CD4-positive, alpha-beta T cell treated with Interleukin-6 for 4 hours (primary cell): ENCODE results near the gene TMEM184C.
A peak's percentile ranks its signal among the peaks of the same experiment; 100 is the strongest.

Experiments
- DNase-seq: peaks from one replicate; pipeline ENCODE4 v3.0.0-alpha.2; 2020; ENCODE audit warnings: mixed read lengths

Gene TMEM184C

GRCh38 chr4:147674073-147674472 lies 56.9 kb downstream of the TMEM184C start:
- no peak for DNase-seq

DNA sequence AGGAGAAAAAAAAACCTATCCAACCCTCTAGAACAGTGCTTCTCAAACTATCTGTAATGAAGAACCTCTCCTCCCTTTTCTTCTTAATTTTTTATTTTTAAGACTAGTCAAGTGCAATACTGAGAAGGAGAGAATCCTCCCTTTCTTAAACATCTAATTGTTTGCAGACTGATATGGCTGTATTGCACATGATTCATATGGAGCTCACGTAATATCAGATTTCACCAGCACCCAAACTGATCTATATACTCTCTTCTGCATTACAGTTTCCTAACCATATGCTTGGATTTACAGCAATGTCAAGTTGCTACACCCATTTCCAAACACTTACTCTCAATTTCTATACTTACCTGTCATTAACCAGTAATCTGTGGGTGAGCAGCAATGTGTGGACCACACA lies 57.3 kb downstream of the TMEM184C start:
- no peak for DNase-seq

DNA sequence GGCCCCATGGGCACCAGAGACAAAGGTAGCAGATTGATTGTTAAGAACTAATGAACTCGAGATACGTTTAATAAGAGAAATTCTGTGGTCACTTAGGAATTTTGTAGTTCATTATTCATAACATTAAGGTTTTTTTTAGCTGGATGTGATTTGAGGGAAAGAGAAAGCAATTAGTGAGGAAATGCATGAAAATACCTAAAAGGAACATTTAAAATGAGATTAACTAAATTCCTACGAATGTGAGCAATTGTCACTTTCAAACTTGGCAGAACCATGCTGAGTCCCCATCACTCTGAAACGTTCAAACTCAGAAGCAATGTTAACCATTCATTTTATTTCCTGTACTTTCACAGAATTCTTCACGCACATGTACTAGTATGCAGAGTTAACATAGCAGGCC lies 60.9 kb downstream of the TMEM184C start:
- DNase-seq, result no peak

GRCh38 chr4:147678796-147679549 lies 61.8 kb downstream of the TMEM184C start:
- peak; percentile 13 for DNase-seq

DNA sequence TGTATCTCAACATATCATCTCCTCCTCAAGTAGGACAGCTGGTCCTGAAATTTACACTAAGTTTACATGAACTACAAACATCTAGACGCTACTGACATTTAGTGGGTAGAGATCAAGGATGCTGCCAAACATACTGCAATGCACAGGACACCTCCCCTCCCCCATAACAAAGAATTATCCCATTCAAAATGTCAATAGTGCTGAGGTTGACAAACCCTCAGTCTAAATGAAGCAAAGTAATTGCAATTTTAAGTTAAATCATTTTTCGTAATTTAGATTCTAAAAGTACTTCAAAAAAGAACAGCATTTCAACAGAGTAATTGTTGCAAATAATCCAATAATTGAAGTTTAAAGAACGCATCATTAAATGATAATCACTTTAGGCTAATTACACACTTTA lies 65.6 kb downstream of the TMEM184C start:
- no peak for DNase-seq

DNA sequence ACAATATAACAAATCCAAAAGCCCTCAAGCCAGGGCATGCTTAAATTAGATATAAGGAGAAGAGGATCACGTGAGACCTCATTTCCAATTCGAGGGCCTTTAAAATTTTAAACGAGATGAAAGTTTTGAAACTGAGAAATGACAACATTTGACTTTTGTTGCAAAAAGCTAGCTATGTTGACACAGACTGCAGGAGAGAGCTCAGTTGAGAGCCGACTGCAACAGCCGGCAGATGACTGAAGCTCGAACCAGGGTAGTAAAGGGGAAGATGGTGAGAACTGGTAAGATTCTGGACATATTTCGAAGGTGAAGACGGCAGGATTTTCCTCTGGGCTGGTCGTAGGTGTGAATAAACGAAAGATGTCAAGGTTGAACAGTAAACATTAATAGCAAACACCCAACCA lies 66.0 kb downstream of the TMEM184C start:
- DNase-seq, result peak; percentile 10

DNA sequence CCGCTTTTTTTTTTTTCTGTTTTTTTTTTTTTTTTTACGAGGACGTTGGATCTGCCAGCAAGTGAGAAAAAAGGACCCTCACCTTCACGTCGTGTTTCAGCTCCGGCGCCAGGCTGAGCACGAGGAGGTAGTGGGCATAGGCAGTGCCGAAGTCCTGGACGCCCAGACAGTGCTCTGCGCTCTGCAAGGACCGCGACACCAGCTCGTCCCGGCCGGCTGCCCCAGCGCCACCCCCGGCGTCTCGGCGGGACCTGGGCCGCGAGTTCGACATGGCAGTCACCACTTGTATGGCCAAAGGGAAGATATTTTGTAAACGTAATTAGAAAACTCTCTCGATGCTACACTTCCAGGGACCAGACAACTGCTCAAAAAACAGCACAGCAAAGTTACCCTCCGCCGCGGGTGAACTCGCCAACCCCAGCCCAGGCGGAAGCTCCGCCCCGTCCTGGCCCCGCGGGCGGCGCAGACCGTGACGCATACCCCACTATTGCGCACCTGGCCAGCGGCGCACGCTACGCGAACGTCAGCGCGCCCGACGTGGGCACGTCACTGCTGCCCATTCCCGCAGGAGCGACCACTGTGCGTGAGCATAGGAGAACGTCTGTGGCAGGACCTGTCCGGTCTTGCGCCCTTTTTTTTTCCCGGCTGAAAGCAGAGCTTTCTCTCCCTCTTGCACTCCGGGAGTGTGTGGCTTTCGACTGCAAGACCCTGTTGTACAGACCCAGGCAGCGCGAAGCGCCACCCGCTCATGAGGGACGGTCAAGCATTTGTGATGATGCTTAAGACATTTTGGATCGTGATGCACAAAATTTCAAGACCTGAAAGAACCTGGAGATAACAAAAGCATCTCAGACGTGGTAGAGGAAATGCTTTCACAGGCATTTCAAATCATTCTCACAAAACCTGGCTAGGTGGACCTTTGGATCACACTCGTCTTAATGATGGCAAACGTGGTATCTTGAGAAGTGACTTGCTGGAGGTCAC lies 66.8 kb downstream of the TMEM184C start, which contains the start of gene PRMT9:
Gene PRMT9 (minus strand): TSS at position 447 of the 984 bp plus-strand sequence. CDS start 176 bp downstream, at position 271.
- DNase-seq, result peak; percentile 90

DNA sequence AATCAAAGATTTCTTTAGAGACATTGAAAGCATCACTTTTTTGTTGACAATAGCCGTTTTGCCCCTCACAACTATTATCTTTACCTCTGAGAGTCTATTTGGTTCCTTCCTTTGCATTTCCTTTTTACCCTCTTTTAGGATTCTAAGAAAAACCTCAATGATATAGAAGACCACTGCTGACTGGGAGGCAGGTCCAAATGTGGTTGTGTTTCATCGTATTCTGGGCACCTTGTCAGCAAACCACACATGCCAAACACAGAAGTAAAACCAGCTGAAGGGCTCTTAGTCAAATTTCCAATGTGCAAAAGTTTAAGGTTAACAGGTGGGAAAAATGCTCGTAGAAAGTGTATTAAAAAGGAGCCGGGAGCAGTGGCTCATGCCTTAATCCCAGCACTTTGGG lies 71.9 kb downstream of the TMEM184C start:
- DNase-seq, result no peak

DNA sequence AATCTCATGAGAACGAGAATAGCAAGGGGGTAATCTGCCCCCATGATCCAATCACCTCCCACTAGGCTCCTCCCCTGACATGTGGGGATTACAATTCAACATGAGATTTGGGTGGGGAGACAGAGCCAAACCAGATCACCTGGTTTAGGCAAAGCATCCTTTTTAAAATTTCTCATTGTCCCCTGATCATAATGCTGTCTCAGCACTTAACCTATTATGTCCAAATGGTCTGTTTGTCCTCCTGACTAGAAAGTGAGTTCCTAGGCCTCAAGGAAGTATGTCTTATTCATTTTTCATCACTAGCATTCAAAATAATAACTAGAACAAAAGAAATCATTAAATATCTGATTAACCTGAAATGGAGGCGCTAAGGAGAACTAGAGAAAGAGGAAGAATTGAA lies 74.6 kb downstream of the TMEM184C start:
- no peak for DNase-seq

GRCh38 chr4:147693218-147693617 lies 76.0 kb downstream of the TMEM184C start:
- DNase-seq, result no peak

DNA sequence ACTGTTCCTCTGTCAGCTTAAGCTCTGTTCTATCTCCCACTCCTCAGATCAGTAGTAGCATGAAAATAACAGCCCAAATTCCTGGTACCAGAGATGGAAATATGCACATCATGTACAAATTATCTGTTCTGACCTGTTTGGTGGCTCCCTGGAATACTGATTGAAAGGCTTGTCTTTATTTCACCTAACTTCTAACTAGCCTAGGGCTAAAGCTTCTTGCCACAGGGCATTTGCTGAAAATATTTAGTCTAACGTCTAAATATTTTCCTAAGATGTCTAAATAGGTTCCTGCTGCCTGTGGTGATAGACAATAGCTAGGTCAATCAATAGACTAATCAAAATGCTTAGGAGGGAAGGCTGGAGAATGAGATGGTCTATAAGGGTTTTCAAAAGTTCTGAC lies 79.7 kb downstream of the TMEM184C start:
- DNase-seq, result no peak

DNA sequence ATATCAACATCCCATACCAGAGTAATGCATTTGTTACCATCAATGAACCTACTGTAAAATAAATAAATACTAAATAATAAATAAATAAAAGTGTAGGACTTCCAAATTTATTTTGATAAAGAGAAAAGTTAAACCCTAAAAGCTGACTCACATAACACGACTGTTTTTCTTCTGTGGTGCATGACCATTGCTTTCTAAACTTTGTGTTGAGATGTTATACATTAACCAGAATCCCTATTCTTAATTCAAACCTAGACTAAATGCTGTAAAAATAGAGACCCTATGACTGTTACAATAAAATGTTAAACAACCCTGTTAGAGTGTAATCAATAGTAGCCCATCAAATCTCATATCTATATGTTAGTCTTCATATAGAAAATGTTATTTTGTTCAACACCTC lies 87.6 kb downstream of the TMEM184C start:
- DNase-seq, result no peak

- peak; percentile 70 for DNase-seq
Measured at GRCh38 chr4:147707892-147708672, 90.9 kb downstream of the TMEM184C start.

DNA sequence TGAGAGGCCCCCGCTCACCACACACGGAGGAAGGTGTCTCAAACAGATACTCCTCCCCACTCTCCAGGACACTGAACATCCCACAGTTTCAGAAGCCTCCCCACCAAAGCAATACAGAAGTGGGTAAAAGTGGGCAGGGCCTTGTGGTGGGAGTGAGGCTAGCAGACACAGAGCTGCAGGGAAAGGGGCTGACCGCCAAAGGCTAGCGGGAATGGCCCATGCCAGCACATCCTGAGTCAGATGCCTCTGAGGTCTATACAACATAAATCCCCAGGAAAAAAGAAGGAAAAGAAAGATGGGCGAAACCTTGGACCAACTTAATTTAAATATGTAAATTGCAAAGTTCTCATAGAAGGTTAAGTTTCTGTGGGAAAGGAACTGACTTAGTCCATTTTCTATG lies 92.8 kb downstream of the TMEM184C start:
- DNase-seq, result no peak

DNA sequence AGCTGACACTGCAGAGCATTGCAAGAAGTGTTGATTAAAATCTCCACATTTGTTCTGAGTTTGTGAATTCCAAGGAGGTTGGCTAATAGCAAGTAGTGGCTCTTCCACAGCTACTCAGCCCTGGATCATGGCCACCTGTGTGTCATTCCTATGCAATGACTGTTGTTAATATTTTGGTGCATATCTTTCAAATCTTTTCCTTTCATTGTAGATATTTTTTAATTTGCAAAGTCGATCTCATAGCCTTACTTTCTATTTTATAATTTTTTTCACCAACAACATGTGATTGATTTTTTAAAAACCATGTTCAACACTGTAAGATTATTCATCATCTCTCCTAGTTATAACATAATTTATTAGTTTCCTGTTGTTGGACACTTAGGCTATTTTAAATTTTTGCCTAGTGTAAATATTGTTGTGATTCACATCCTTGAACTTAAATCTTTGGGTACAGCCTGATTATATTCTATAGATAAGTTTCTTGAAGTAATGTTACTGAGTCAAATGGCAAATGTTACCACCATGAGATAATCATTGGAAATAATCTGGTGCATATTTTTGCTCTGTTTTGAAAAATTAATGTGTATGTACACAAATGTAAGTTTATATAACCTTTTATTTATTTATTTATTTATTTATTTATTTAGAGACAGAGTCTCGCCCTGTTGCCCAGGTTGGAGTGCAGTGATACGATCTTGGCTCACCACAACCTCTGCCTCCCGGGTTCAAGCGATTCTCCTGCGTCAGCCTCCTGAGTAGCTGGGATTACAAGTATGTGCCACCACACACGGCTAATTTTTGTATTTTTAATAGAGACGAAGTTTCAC lies 97.6 kb downstream of the TMEM184C start:
- DNase-seq, result no peak

DNA sequence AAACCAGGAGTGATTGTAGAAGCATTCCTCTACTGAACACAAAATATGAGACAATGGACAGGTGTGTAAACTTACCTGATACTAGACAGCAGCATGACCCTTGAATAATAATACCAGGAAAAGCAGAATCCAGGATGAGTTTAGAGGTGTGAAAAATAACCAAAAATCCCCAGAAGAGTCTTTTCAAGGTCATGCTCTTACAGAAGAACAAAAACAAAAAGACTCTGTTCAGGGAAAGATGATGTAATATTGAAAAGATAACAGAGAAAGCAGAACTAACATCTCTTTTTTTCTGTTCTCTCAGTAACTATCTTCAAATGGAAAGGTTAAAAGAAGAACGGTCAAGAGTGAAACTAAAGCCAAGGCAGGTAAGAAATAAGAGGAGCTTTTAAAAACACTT lies 100.7 kb downstream of the TMEM184C start:
- no peak for DNase-seq
